Activated CD4-positive, alpha-beta T cell treated with anti-CD3 and anti-CD28 coated beads, Interleukin-2, amount 10 ng/mL, durations not matched to agents 24 days and 14 days (primary cell): ENCODE results near the gene KNDC1. TPM values are rescaled to one million over a fixed set of nuclear protein-coding genes. Genes with fewer than 3 reads are reported as not detected.
"Not testable (repeated sequence)": the region's sequence is repeated elsewhere in the genome, so short reads cannot be mapped to it uniquely, and the experiment has no call there.

Source experiments
- DNase-seq: peaks from one replicate; pipeline ENCODE4 v3.0.0; 2022
- H3K27ac Mint-ChIP-seq: one replicate; pipeline ENCODE4 v1.8.0; 2022; ENCODE audit warnings: mild to moderate bottlenecking, mixed read lengths
- H3K27me3 Mint-ChIP-seq: one replicate; pipeline ENCODE4 v1.8.0; 2022; ENCODE audit warnings: mixed read lengths
- H3K36me3 Mint-ChIP-seq: one replicate; pipeline ENCODE4 v1.8.0; 2022; ENCODE audit warnings: low read depth, mild to moderate bottlenecking, mixed read lengths
- H3K4me1 Mint-ChIP-seq: one replicate; pipeline ENCODE4 v1.8.0; 2021; ENCODE audit warnings: mixed read lengths
- H3K4me3 Mint-ChIP-seq: one replicate; pipeline ENCODE4 v1.8.0; 2022; ENCODE audit warnings: mild to moderate bottlenecking, moderate library complexity, mixed read lengths
- H3K9me3 Mint-ChIP-seq: one replicate; pipeline ENCODE4 v1.8.0; 2021; ENCODE audit warnings: mixed read lengths
- intact Hi-C: fragments of 100-400 bp; cut with micrococcal nuclease; formaldehyde crosslinking; loops from one replicate; pipeline ENCODE4 v1.15.1; 2023
- total RNA-seq: library from RNA; stranded (reverse); gene quantifications from 2 replicates; pipeline ENCODE4 v1.2.3, GENCODE V29; 2022

KNDC1 gene
- total RNA-seq, 1 donor from 2014 or later, result 0.19 TPM

DNA sequence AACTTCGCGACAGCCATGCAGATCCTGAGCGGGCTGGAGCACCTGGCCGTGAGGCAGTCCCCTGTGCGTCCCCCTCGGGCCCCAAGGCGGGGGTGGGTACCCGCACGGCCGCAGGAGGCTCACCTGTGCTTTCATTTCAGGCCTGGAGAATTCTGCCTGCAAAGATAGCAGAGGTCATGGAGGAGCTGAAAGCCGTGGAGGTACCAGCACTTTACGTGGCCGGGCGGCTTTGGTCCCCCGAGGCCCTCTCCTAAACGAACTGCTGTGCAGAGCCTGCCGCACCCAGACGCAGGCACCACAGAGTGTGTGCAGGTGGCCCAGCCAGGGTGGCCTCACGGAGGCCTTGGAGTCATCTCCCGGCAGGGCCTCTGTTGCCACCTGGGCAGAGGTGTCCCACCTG is 58.9 kb downstream of the KNDC1 start:
- Mint-ChIP-seq H3K27me3 (peaks cover 6% of the 10 kb centered on the region), H3K27ac (no peak overlapping the region), H3K9me3 (no peaks in the 10 kb centered on the region), H3K4me1 (no peaks in the 10 kb centered on the region), H3K36me3 (no peaks in the 10 kb centered on the region), H3K4me3 (no peak overlapping the region)
- no peak for DNase-seq
- intact Hi-C loops, result no loop called here

DNA sequence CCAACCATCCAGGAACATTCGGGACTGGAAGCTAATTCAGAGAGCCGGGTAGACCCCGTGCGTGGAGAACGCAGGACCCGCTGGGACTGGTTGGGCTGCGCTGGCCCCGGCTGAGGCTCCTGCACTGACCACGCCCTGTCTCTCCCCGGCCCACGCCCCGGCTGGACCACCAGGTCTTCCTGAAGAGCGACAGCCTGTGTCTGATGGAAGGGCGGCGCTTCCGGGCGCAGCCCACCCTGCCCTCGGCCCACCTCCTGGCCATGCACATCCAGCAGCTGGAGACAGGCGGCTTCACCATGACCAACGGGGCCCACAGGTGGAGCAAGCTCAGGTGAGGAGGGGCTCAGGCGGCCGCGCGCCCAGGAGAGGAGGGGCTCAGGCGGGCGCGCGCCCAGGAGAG is 59.8 kb downstream of the KNDC1 start:
- H3K4me3 Mint-ChIP-seq, result no peak overlapping the region
- peaks cover 6% of the 10 kb centered on the region for H3K27me3 Mint-ChIP-seq
- H3K36me3 Mint-ChIP-seq, result no peaks in the 10 kb centered on the region
- H3K4me1 Mint-ChIP-seq, result no peaks in the 10 kb centered on the region
- DNase-seq, result no peak
- no peak overlapping the region for H3K27ac Mint-ChIP-seq
- no peaks in the 10 kb centered on the region for H3K9me3 Mint-ChIP-seq
- intact Hi-C loops, result no loop called here

DNA sequence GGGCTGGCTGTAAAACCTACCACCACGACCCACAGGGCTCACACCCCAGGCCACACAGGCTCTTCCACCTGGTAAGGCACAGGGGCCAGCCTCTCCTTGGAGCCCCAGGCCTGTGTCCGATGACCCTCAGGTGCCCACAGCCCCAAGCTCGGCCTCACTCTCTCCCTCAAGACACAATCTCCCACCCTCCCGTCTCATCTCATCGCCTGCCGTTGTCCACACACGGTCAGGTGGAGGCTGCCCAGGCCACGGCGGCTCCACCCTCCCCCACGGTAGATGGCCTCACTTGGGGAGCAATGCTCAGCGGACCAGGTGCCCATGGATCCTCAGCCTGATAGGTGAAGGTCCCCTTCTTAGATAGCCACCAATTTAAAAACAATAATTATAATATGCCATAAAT is 61.3 kb downstream of the KNDC1 start:
- no peak for DNase-seq
- H3K27ac Mint-ChIP-seq, result no peak overlapping the region
- no peaks in the 10 kb centered on the region for H3K9me3 Mint-ChIP-seq
- H3K4me3 Mint-ChIP-seq, result no peak overlapping the region
- peaks cover 9% of the 10 kb centered on the region for H3K4me1 Mint-ChIP-seq
- intact Hi-C loops, result no loop called here
- H3K36me3 Mint-ChIP-seq, result no peaks in the 10 kb centered on the region
- H3K27me3 Mint-ChIP-seq, result peaks cover 6% of the 10 kb centered on the region

GRCh38 chr10:133221756-133222155 is 61.7 kb downstream of the KNDC1 start:
- H3K27me3 Mint-ChIP-seq, H3K9me3 Mint-ChIP-seq, DNase-seq, H3K36me3 Mint-ChIP-seq, intact Hi-C loops, H3K27ac Mint-ChIP-seq, H3K4me3 Mint-ChIP-seq: not testable (repeated sequence)
- peaks cover 12% of the 10 kb centered on the region for H3K4me1 Mint-ChIP-seq

DNA sequence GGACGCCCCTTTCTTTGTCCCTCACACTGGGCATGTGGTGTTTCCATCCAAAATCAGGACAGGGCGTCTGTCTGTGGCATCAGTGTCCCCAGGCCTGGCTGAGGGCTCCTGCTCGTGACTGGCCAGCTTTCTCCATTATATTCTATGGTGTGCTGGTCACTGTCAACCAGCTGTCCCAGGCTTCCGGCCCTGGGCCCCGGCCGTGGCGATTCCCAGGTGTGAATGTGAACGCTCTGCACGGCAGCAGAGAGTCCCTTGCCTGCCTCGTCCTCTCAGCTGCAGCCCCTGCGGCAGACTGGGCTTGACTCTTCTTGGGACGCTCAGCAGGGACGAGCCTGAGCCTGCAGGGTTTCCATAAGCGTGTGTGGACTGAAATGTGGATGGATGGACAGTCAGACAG is 64.1 kb downstream of the KNDC1 start:
- H3K36me3 Mint-ChIP-seq, result no peaks in the 10 kb centered on the region
- H3K27me3 Mint-ChIP-seq, result peaks cover 23% of the 10 kb centered on the region
- no peaks in the 10 kb centered on the region for H3K9me3 Mint-ChIP-seq
- DNase-seq, result no peak
- no peak overlapping the region for H3K27ac Mint-ChIP-seq
- peaks cover 15% of the 10 kb centered on the region for H3K4me1 Mint-ChIP-seq
- H3K4me3 Mint-ChIP-seq, result no peak overlapping the region
- intact Hi-C loops, result no loop called here

DNA sequence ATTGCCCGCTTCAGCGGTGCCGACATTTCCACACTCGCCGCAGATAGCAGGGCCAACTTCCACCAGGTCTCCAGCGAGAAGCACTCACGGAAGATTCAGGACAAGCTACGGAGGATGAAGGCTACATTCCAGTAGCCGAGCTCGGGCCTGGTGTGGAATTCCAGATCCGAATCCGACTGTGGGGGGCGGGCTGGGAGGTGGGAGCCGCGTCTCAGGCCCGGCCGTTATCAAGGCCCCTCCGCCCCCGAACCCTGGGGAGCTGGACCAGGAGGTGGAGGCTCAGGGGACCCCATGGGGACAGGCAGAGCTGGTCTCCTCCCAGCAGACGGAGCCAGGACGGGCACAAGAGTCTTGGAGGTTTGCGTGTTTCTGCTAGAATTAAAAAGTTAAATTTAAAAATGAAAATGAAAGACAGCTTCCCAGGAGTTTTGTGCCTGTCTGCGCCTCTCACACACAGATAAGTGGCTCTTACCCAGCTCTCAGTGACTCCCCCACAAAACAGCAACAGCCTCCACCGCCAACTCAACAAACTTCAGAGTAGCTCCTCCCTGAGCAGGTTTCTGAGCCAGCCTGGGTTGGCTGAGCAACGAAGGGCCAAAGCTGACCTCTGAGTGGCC is 64.8 kb downstream of the KNDC1 start:
- intact Hi-C loops, result no loop called here
- H3K27me3 Mint-ChIP-seq, result peaks cover 29% of the 10 kb centered on the region
- H3K4me3 Mint-ChIP-seq, result no peak overlapping the region
- peaks cover 2% of the 10 kb centered on the region for H3K36me3 Mint-ChIP-seq
- no peak for DNase-seq
- H3K9me3 Mint-ChIP-seq, result no peaks in the 10 kb centered on the region
- no peak overlapping the region for H3K27ac Mint-ChIP-seq
- peaks cover 18% of the 10 kb centered on the region for H3K4me1 Mint-ChIP-seq

GRCh38 chr10:133225707-133226191 is 65.7 kb downstream of the KNDC1 start:
- peak; percentile 64 for DNase-seq
- Mint-ChIP-seq H3K27ac (peak overlapping the region; percentile 65), H3K36me3 (peaks cover 2% of the 10 kb centered on the region), H3K27me3 (peaks cover 30% of the 10 kb centered on the region), H3K9me3 (no peaks in the 10 kb centered on the region), H3K4me1 (peaks cover 18% of the 10 kb centered on the region), H3K4me3 (peak overlapping the region; percentile 65)
- intact Hi-C loops, result no loop called here

GRCh38 chr10:133226251-133226808 is 66.3 kb downstream of the KNDC1 start:
- H3K4me3 Mint-ChIP-seq, result peak overlapping the region; percentile 65
- peak; percentile 69 for DNase-seq
- H3K9me3 Mint-ChIP-seq, result no peaks in the 10 kb centered on the region
- H3K36me3 Mint-ChIP-seq, result peaks cover 2% of the 10 kb centered on the region
- H3K27ac Mint-ChIP-seq, result peak overlapping the region; percentile 65
- peaks cover 18% of the 10 kb centered on the region for H3K4me1 Mint-ChIP-seq
- intact Hi-C loops, result no loop called here
- H3K27me3 Mint-ChIP-seq, result peaks cover 27% of the 10 kb centered on the region

DNA sequence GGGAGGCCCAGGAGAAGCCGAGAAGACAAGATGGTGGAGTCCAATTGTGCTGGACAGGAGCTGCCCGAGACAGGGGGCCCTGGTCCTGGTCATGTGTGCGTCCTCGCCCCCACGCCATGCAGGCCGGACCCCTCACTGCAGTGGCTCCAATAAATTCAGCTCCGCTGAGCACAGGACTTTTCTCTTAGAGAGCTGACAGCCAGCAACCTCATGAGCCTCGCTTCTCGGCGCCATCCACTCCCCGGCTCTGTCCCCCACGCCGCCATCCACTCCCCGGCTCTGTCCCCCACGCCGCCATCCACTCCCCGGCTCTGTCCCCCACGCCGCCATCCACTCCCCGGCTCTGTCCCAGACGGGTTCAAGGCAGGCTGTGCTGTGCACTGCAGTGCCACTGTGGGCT is 67.2 kb downstream of the KNDC1 start:
- peaks cover 2% of the 10 kb centered on the region for H3K36me3 Mint-ChIP-seq
- intact Hi-C loops, result no loop called here
- no peaks in the 10 kb centered on the region for H3K9me3 Mint-ChIP-seq
- no peak overlapping the region for H3K27ac Mint-ChIP-seq
- no peak for DNase-seq
- no peak overlapping the region for H3K4me3 Mint-ChIP-seq
- H3K27me3 Mint-ChIP-seq, result peaks cover 35% of the 10 kb centered on the region
- H3K4me1 Mint-ChIP-seq, result peaks cover 21% of the 10 kb centered on the region

DNA sequence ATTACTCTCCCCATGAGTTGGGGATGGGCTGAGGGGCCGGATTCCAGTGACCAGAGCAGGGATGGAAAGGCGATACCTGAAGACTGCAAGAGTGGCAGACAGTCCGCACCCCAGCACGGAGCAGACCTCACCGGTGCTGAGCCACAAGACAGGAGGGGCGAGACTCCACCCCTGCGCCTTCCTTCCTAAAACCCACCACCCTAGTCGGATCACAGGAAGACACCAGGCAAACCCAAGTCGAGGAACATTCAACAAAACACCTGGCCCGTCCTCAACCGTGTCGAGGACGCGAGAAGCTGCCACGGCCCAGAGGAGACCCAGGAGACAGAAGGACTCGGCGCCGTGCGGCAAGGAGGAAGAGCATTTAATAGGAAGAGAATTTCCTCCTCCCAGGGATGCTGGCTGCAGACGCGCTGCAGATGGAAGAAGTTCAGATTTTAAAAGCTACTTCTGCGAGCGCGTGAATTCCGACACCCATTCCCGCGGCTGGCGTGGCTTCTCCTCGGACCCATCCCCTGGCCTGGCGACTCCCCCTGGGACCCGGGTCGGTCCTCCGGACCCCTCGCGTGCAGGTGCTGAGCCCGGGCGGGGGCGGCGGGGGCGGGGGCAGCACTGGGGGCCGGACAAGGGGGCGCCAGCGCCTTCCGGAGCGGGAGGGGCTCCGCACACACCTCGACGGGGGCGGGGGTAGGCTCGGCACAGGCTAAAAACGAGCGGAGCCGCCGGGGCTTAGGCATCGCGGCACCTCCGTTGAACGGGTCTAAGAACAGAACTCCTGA is 69.4 kb downstream of the KNDC1 start:
- Mint-ChIP-seq H3K27ac (peak overlapping the region; percentile 44), H3K27me3 (peaks cover 53% of the 10 kb centered on the region), H3K4me3 (peak overlapping the region; percentile 51), H3K4me1 (peaks cover 21% of the 10 kb centered on the region), H3K36me3 (peaks cover 2% of the 10 kb centered on the region), H3K9me3 (no peaks in the 10 kb centered on the region)
- intact Hi-C loops, result no loop called here
- no peak for DNase-seq

DNA sequence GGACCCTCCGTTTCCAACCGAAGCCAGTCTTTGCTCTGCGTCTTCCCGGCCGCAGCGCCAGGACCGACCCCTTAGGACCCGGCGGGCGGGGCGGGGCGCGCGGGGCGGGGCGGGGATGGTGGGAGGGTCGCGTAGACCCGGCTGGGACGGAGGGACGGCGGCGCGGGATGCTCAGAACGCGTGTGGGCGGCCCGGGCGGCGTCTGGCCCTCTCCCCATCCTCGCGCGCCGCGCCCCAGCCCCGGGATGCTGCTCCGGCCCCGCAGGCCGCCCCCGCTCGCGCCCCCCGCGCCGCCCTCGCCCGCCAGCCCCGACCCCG is 70.0 kb downstream of the KNDC1 start, which contains the start of gene UTF1:
TSS of gene UTF1 (plus strand) at position 174 of the 318 bp plus-strand sequence. CDS start at position 246, 72 bp downstream.
- H3K27me3 Mint-ChIP-seq, result peaks cover 56% of the 10 kb centered on the region

GRCh38 chr10:133230387-133231195 is 70.6 kb downstream of the KNDC1 start:
- DNase-seq, result peak; percentile 69
- intact Hi-C loops, result no loop called here
- Mint-ChIP-seq H3K27ac (no peak overlapping the region), H3K36me3 (peaks cover 2% of the 10 kb centered on the region), H3K4me1 (peaks cover 19% of the 10 kb centered on the region), H3K4me3 (no peak overlapping the region), H3K27me3 (peaks cover 58% of the 10 kb centered on the region), H3K9me3 (no peaks in the 10 kb centered on the region)

More for the DNA sequence above, 70.0 kb downstream of the KNDC1 start, which contains the start of gene UTF1:
- H3K9me3 Mint-ChIP-seq, result no peaks in the 10 kb centered on the region
- DNase-seq, result no peak
- intact Hi-C loops, result no loop called here
- H3K4me1 Mint-ChIP-seq, result peaks cover 21% of the 10 kb centered on the region
- H3K4me3 Mint-ChIP-seq, result peak within 1 kb of the TSS; percentile 51
- peak within 1 kb of the TSS; percentile 44 for H3K27ac Mint-ChIP-seq
- H3K36me3 Mint-ChIP-seq, result peaks cover 2% of the 10 kb centered on the region

- DNase-seq, result no peak
- no peaks in the 10 kb centered on the region for H3K9me3 Mint-ChIP-seq
- peaks cover 62% of the 10 kb centered on the region for H3K27me3 Mint-ChIP-seq
- no peak overlapping the region for H3K4me3 Mint-ChIP-seq
- peaks cover 14% of the 10 kb centered on the region for H3K4me1 Mint-ChIP-seq
- H3K27ac Mint-ChIP-seq, result peak overlapping the region; percentile 56
- peaks cover 2% of the 10 kb centered on the region for H3K36me3 Mint-ChIP-seq
- intact Hi-C loops, result no loop called here
Observed at GRCh38 chr10:133231244-133231945, 71.4 kb downstream of the KNDC1 start.
